GM18909 (cell line): ENCODE data around the gene LDHB.
A peak's percentile ranks its signal among the peaks of the same experiment; 100 is the strongest.
"Not testable (repeated sequence)": the region's sequence is repeated elsewhere in the genome, so short reads cannot be mapped to it uniquely, and the experiment has no call there.

Experiments
- ATAC-seq: cut with Tn5 transposase; IDR thresholded peaks from one replicate; pipeline ENCODE4 v1.9.1; 2021; ENCODE audit warnings: mild to moderate bottlenecking; ENCODE audit not compliant: unreplicated experiment, poor library complexity

Gene LDHB

GRCh38 chr12:21662122-21662792 lies 4.6 kb upstream of the LDHB start:
- ATAC-seq, result no peak

GRCh38 chr12:21661396-21662093 lies 3.9 kb upstream of the LDHB start:
- ATAC-seq, result not testable (repeated sequence)

GRCh38 chr12:21659383-21659782 lies 1.7 kb upstream of the LDHB start:
- no peak for ATAC-seq

- peak; percentile 39 for ATAC-seq
Measured at GRCh38 chr12:21656905-21657325, 727 bp downstream of the LDHB start.

GRCh38 chr12:21655591-21655990 lies 2.1 kb downstream of the LDHB start:
- no peak for ATAC-seq

- no peak for ATAC-seq
Measured at GRCh38 chr12:21651821-21652220, 5.8 kb downstream of the LDHB start.

GRCh38 chr12:21650997-21651396 lies 6.6 kb downstream of the LDHB start:
- no peak for ATAC-seq

GRCh38 chr12:21649034-21649433 lies 8.6 kb downstream of the LDHB start:
- no peak for ATAC-seq

GRCh38 chr12:21648378-21648777 lies 9.3 kb downstream of the LDHB start:
- no peak for ATAC-seq

- no peak for ATAC-seq
Measured at GRCh38 chr12:21647179-21647578, 10.5 kb downstream of the LDHB start.

GRCh38 chr12:21645041-21645500 lies 12.6 kb downstream of the LDHB start:
- ATAC-seq, result not testable (repeated sequence)

GRCh38 chr12:21644516-21644915 lies 13.1 kb downstream of the LDHB start:
- no peak for ATAC-seq

GRCh38 chr12:21643758-21644157 lies 13.9 kb downstream of the LDHB start:
- no peak for ATAC-seq

GRCh38 chr12:21642707-21643389 lies 14.8 kb downstream of the LDHB start:
- ATAC-seq, result peak; percentile 65

GRCh38 chr12:21638054-21638891 lies 19.4 kb downstream of the LDHB start:
- ATAC-seq, result no peak

- no peak for ATAC-seq
Measured at GRCh38 chr12:21634245-21634644, 23.4 kb downstream of the LDHB start.

- peak; percentile 48 for ATAC-seq
Measured at GRCh38 chr12:21631367-21631766, 26.3 kb downstream of the LDHB start.

- no peak for ATAC-seq
Measured at GRCh38 chr12:21627924-21628323, 29.7 kb downstream of the LDHB start.

GRCh38 chr12:21618566-21618965 lies 39.1 kb downstream of the LDHB start:
- ATAC-seq, result no peak

GRCh38 chr12:21617030-21617429 lies 40.6 kb downstream of the LDHB start:
- ATAC-seq, result no peak
